ENCODE data around the gene MAK.
"Not testable (repeated sequence)": the region's sequence is repeated elsewhere in the genome, so short reads cannot be mapped to it uniquely, and the experiment has no call there.

Gene MAK

DNA sequence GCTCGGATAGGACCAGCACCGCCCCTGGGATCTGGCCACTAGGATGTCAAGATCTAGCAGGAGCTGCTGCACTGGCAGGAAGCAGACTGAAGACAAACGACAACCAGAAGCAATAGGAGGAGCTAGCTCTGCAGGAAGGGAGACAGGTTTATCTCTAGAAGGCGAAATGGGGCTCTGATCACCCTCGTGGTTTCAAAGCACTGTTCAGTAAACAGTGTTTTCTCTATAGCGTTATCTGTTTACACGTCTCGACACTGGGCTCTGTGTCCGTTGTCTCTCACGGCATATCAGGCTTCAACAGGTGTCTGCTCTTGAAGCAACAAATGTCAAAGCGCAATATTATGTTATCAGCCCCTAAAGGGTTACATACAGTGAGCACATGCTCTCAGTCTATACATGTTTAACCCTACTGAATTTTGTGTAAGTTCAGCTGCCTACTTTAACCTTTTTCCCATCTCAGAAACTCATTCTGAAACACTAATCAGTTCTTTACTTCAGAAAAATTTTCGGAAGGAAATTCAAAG, 66.9 kb downstream of the MAK start:
- TF ChIP-seq, protein P1, sequence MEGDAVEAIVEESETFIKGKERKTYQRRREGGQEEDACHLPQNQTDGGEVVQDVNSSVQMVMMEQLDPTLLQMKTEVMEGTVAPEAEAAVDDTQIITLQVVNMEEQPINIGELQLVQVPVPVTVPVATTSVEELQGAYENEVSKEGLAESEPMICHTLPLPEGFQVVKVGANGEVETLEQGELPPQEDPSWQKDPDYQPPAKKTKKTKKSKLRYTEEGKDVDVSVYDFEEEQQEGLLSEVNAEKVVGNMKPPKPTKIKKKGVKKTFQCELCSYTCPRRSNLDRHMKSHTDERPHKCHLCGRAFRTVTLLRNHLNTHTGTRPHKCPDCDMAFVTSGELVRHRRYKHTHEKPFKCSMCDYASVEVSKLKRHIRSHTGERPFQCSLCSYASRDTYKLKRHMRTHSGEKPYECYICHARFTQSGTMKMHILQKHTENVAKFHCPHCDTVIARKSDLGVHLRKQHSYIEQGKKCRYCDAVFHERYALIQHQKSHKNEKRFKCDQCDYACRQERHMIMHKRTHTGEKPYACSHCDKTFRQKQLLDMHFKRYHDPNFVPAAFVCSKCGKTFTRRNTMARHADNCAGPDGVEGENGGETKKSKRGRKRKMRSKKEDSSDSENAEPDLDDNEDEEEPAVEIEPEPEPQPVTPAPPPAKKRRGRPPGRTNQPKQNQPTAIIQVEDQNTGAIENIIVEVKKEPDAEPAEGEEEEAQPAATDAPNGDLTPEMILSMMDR (IDR thresholded peaks at IDR 0.05; ENCODE audit: borderline replicate concordance, insufficient read depth, low read depth, low read length), result no peak
- no peak overlapping the region for H3K4me3 ChIP-seq (ENCODE audit: low read depth, low read length)

DNA sequence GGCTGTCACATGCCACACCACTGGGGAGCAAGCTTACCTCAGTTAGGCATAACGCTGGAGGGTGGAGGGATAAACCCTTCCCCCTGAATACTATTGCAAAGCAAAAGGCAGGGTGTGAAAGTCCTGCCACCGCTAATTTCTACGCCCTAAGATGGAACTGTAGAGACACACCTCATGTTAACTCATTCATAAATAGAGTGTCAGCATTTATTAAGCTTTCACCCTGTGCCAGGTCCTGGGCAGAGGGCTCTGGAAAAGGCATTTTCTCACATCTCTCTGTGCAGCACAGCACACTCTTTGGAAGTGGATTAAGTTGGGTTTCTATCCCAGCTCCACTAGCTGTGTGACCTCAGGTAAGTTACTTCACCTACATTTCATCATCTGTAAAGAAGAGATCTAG, 68.9 kb downstream of the MAK start:
- TF ChIP-seq, protein P1 (IDR thresholded peaks at IDR 0.05; ENCODE audit: borderline replicate concordance, insufficient read depth, low read depth, low read length), result no peak
- no peak overlapping the region for H3K4me3 ChIP-seq (ENCODE audit: low read depth, low read length)

GRCh38 chr6:10763006-10763405, 75.3 kb downstream of the MAK start:
- TF ChIP-seq, protein P1 (IDR thresholded peaks at IDR 0.05; ENCODE audit: borderline replicate concordance, insufficient read depth, low read depth, low read length), result no peak
- H3K4me3 ChIP-seq (ENCODE audit: low read depth, low read length), result no peak overlapping the region

GRCh38 chr6:10759884-10760329, 78.4 kb downstream of the MAK start:
- TF ChIP-seq, protein P1 (IDR thresholded peaks at IDR 0.05; ENCODE audit: borderline replicate concordance, insufficient read depth, low read depth, low read length), result no peak

DNA sequence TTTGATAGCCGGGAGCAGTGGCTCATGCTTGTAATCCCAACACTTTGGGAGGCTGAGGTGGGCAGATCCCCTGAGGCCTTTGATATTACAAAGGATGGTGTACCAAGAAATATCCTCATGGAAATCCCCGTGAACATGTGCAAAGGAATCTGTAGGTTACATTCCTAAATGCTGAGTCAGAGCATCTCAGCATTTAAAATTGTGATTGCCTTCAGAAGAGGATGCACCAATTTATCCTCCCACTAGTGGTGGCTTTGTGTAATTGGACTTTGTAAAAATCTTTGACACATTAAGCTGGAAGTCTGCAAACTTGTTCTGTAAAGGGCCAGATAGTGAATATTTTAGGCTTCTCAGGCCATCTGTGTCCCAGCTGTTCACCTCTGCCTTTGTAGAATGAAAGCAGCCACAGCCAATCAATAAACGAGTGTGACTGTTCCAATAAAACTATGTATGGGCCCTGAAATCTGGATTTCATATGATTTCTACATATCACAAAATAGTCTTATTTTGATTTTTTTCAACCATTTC, 79.0 kb downstream of the MAK start:
- H3K4me3 ChIP-seq (ENCODE audit: low read depth, low read length), result no peak overlapping the region
- TF ChIP-seq, protein P1 (IDR thresholded peaks at IDR 0.05; ENCODE audit: borderline replicate concordance, insufficient read depth, low read depth, low read length), result peak; percentile 35; the same call in 1 of the 2 replicates

More at GRCh38 chr6:10759884-10760329, 78.4 kb downstream of the MAK start:
- no peak overlapping the region for H3K4me3 ChIP-seq (ENCODE audit: low read depth, low read length)

DNA sequence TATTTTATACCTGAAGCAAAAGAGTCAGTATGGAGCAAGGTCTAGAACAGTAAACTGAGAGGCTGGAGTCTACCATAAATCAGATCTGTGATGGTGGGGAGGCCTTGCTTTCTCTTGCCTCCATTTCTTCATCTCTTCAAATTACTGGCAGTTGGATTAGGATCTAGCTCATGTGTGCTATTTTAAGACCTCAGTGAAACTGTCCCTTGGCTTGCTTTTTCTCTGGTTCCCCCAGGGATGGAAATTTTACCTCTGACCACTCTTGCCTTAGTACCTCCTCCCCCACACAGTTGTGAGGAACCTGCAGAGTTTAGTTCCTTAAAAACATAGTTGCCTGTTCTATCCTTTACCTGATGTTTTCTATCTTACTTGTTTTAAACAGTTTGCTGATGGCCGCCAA, 82.3 kb downstream of the MAK start:
- no peak overlapping the region for H3K4me3 ChIP-seq (ENCODE audit: low read depth, low read length)
- TF ChIP-seq, protein P1 (IDR thresholded peaks at IDR 0.05; ENCODE audit: borderline replicate concordance, insufficient read depth, low read depth, low read length), result no peak

GRCh38 chr6:10751757-10752156, 86.6 kb downstream of the MAK start:
- not testable (repeated sequence) for H3K4me3 ChIP-seq (ENCODE audit: low read depth, low read length)

- not testable (repeated sequence) for H3K4me3 ChIP-seq (ENCODE audit: low read depth, low read length)
Observed at GRCh38 chr6:10750568-10750967, 87.8 kb downstream of the MAK start.
